NB4 (cell line): ENCODE results near the gene DSN1.

Source experiments
- CTCF ChIP-seq: IDR thresholded peaks from one replicate; pipeline ENCODE4 v1.5.1; 2012; ENCODE audit warnings: low read depth, low read length
- MYC ChIP-seq: IDR thresholded peaks from 2 replicates; pipeline ENCODE4 v1.6.1; 2011; ENCODE audit warnings: low read depth, low read length
- POLR2A ChIP-seq: IDR thresholded peaks from 2 replicates; pipeline ENCODE4 v1.6.1; 2011; ENCODE audit warnings: mild to moderate bottlenecking; ENCODE audit not compliant: insufficient read length; ENCODE audit errors: extremely low read depth

- no peak for TF ChIP-seq CTCF
- no peak for TF ChIP-seq POLR2A
- TF ChIP-seq MYC = no peak
Observed at GRCh38 chr20:36806049-36806448, 32.5 kb upstream of the DSN1 start.
